CD4-positive, alpha-beta T cell treated with Interleukin-12 subunit alpha and Interleukin-12 subunit beta, for 1 hour (primary cell): ENCODE data around the gene ITK.
"Not testable (repeated sequence)": the region's sequence is repeated elsewhere in the genome, so short reads cannot be mapped to it uniquely, and the experiment has no call there.

Experiments used
- DNase-seq: peaks from one replicate; pipeline ENCODE4 v3.0.0-alpha.2; 2020

Gene ITK

DNA sequence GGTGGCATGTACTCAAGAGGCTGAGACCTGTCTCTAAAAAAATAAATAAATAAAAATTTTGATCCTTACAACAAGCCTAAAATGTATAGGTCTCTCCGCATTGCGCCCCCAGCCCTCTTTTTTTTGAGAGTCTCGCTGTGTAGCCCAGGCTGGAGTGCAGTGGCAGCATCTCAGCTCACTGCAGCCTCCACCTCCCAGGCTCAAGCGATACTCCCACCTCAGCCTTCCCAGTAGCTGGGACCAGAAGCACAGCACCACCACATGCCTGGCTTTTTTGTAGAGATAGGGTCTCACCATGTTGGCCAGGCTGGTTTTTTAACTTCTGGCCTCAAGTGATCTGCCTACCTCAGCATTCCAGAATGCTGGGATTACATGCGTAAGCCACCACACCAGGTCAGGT is 12.4 kb upstream of the ITK start:
- DNase-seq, result no peak

DNA sequence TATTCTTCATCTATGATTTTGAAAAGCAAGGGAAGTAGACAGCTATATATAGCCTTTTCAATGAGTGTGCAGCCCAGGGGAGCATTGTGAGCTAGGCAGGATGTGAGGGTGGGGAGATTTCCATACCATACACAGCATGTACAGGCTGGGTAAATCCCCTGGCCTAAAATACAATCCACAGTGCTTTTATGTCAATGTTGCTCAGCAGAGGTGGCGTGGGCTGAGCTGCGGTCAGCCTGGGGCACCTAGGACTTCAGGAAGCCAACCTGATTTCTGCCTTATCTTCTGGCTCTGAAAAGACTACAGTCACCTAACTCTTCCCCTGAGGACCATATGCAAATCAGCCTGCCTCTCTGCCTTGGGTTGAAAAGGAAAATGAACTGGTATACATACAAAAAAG is 8.2 kb upstream of the ITK start:
- DNase-seq, result peak; percentile 87

GRCh38 chr5:157175071-157175612 is 5.5 kb upstream of the ITK start:
- DNase-seq, result no peak

- DNase-seq, result no peak
Measured at GRCh38 chr5:157177953-157178352, 2.7 kb upstream of the ITK start.

DNA sequence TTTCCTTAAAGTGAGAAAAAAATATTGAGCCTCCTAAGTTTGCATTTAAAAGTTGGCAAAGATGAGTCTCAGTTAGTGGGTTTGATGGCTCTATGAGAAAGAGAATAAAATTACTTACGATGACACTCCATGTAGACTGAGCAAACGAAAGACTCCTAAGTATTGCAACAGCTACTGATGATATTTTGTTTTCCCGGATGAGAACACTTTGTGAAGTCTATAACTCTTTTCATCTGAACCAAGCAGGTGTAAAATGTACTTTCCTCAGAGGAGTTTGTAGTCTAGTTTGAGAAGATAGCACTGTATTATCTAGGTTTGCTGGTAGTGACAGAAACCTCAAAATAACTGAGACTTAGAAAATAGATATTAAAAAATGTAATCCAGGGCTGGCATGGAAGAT is 1.7 kb upstream of the ITK start:
- DNase-seq, result no peak

GRCh38 chr5:157182143-157182757 is 1.6 kb downstream of the ITK start:
- no peak for DNase-seq

DNA sequence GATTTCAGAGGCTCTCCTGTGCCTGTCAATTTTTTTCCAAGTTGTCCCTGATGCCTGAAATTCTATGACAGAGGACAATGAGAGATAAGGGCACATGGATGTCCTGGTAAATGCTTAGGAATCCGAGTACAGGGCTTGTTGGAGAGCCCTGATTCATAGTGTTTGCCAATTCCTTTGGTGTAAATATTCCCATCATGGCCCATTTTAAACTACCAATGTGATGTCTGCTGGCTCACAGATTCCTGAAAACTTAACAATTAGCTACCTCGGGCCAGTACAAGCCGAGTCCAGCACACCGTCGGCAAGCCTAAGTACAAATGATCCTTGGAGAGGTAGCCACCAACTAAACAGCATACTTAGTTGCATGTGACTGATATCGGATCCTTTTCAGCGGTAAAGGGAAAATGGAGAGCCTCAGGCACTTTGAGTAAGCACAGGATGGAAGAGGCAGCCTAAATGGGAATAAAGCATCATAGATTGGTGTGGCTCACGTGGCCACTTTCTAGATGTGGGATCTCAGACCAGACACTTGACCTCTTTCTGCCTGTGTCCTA is 3.6 kb downstream of the ITK start:
- DNase-seq, result no peak

DNA sequence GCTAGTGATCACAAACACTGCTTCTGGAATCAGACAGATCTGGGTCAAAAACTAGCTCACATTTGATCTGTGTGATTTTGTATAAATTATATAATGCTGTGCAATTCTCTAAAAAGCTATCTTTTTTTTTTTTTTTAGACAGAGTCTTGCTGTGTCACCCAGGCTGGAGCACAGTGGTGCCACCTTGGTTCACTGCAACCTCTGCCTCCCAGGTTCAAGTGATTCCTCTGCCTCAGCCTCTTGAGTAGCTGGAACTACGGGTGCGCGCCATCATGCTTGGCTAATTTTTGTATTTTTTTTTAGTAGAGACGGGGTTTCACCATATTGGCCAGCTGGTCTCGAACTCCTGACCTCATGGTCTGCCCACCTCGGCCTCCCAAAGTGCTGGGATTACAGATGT is 4.5 kb downstream of the ITK start:
- DNase-seq, result not testable (repeated sequence)

- no peak for DNase-seq
Measured at GRCh38 chr5:157186309-157187045, 5.8 kb downstream of the ITK start.

- no peak for DNase-seq
Measured at GRCh38 chr5:157187046-157187754, 6.6 kb downstream of the ITK start.

GRCh38 chr5:157188270-157188669 is 7.6 kb downstream of the ITK start:
- no peak for DNase-seq

DNA sequence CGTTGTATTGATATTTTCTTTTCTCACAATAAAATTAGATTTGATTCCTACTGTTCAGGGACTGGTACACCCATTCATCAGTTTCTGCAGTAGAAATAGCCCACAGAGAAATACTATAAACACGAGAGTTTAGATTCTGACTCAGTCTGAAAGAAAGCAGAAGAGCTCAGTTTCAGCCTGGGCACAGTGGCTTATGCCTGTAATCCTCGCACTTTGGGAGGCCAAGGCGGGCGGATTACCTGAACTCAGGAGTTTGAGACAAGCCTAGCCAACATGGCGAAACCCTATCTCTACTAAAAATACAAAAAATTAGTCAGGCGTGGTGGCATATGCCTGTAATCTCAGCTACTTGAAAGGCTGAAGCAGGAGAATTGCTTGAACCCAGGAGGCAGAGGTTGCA is 8.6 kb downstream of the ITK start:
- no peak for DNase-seq

GRCh38 chr5:157193699-157194424 is 13.2 kb downstream of the ITK start:
- DNase-seq, result peak; percentile 68

DNA sequence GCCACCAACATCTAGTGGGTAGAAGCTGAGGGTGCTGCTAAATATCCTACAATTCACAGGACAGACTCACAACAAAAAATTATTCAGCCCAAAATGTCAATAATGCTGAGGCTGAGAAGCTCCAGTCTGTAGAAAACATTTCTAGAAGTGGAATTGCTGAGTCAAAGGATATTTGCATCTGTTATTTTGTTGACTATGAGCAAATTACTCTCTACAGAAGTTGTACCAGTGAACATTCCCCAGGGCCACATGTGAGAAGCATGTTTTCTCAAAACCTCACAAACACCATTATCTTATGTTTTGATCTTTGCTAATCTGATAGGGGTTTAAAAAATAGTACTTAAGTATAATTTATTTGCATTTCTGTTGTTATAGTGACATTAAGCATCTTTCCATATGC is 15.4 kb downstream of the ITK start:
- peak; percentile 70 for DNase-seq

DNA sequence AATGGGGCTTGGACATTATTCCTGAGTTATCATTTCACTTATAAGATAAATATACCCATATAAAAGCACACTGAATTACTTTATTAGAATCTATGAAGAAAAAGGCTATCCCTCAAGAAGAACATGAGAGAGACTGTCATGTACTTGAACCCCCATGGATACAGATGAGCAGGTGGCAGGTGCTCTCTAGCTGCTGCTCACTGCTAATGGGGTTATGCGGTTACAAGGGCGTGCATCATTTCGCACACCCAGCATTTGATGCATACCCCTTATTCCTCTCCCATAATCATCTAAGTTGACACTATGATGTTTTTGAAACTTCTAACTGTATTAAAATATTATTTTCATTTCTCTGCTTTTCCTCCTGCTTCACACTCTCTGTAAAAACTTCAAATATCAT is 16.4 kb downstream of the ITK start:
- peak; percentile 63 for DNase-seq

DNA sequence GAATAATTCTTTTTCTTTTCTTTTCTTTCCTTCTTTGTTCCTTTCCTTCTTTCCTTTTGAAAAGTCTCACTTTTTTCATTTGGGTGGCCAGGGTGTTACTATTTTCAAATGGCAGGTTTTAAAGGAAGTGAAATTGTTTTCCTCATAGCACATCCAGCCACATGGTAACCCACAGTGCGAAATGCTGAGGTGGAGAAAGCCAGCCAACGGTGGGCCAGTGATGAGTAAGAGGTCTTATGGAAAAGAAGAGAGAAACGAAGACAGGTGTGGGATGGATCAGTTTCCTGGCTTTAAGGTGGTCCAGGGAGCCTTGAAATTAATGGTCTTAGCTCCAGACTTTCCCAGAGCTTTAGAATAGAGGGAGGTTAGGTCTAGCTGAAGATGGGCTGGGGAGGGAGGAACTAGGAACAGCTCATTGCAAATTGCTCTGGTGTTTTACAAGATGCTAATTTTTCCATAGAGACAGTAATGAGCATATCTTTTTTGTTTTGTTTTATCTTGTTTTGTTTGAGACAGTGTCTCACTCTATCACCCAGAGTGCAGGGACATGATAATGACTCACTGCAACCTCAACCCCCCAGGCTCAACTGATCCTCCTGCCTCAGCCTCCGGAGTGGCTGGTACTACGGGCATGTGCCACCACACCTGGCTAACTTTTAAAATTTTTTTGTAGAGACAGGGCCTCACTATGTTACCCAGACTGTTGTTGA is 17.8 kb downstream of the ITK start:
- peak; percentile 75 for DNase-seq

DNA sequence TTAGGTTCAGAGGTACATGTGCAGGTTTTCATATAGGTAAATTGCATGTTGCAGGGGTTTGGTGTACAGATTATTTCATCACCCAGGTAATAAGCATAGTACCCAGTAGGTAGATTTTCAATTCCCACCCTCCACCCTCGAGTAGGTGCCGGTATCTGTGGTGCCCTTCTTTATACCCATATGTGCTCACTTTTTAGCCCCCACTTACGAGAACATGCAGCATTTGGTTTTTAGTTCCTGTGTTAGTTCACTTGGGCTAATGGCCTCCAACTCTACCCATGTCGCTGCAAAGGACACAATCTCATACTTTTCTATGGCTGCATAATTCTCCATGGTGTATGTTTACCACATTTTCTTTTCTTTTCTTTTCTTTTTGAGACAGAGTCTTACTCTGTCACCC is 21.2 kb downstream of the ITK start:
- no peak for DNase-seq

DNA sequence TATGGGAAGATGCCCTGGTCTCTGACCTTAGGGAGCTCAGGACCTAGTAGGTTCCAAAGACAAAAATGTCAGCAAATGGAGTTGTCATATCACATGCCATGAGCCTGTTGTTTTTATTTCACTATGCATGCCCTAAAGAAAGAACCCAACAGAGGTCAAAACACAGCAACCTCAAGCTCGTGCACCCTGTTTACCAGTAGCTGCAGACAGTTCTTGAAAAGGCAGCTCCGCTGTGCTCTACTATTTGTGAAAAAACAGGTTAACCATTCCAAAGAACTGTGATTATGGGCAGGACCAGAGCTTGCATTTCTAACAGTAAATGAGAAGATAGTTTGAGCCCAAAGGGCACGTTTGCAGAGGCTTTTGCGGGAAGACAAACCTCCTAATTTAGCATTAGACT is 22.8 kb downstream of the ITK start:
- no peak for DNase-seq

DNA sequence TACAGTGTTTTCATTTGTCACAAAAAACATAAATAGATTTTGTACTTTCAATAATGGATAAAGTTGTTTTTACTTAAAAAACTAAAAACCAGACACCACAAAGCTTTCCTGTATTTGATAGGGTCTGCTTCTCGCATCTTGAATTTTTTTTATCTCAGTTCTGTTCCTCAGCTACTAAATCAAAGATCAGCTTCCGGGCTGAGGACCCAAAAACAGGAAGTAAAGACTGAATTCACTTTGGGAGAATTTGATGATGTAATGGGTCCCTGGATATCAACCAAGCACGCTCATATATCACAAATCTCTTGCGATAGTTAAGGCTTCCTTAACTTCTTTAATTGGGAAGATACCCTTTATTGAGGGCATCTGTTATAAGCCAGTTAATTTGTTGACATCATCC is 24.1 kb downstream of the ITK start:
- peak; percentile 68 for DNase-seq

GRCh38 chr5:157205708-157206107 is 25.1 kb downstream of the ITK start:
- no peak for DNase-seq

GRCh38 chr5:157210652-157211051 is 30.0 kb downstream of the ITK start:
- peak; percentile 45 for DNase-seq

DNA sequence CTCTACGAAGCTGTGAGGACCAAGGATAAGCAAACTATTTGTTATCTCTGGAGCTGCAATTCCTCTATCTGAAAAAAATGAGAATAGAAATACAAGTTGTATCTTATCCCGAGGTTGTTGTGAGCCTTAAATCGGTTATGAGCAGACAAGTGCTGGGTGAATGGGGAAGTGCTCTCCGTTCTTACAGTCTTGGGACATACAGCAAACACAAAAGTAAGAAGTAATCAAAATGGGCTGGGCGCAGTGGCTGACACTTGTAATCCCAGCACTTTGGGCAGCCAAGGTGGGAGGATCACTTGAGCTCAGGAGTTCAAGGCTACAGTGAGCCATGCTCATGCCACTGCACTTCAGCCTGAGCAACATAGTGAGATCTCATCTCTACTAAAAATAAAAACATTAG is 31.7 kb downstream of the ITK start:
- DNase-seq, result no peak
